Stimulated activated CD4-positive, alpha-beta T cell treated with anti-CD3 and anti-CD28 coated beads, TNF-alpha, amount 100 ng/mL, for 1 hour (primary cell): Measurements from ENCODE around the gene CNOT3.
A peak's percentile ranks its signal among the peaks of the same experiment; 100 is the strongest.
"Not testable (repeated sequence)": the region's sequence is repeated elsewhere in the genome, so short reads cannot be mapped to it uniquely, and the experiment has no call there.

Experiments used
- DNase-seq, 3 donors: peaks; one replicate each; pipeline ENCODE4 v3.0.0-alpha.2; 2020; ENCODE audit warnings: low read depth in 3 of 3, low spot score in 1 of 3

CNOT3 gene

GRCh38 chr19:54137699-54138488, at the start of gene CNOT3:
Gene CNOT3 (plus strand): TSS chr19:54137762. CDS start chr19:54142979, 5,217 bp downstream.
- no peak for DNase-seq

- DNase-seq, result no peak
Measured at GRCh38 chr19:54094426-54095000, 43.0 kb upstream of the CNOT3 start.

GRCh38 chr19:54095136-54095858, 42.3 kb upstream of the CNOT3 start:
- no peak for DNase-seq

- peak in 1 of 3 donors; percentile 29 for DNase-seq
Measured at GRCh38 chr19:54095859-54096616, 41.5 kb upstream of the CNOT3 start.

GRCh38 chr19:54096617-54097106, 40.9 kb upstream of the CNOT3 start:
- DNase-seq, result no peak

GRCh38 chr19:54099190-54099902, 38.2 kb upstream of the CNOT3 start:
- no peak for DNase-seq

GRCh38 chr19:54099903-54100255, 37.7 kb upstream of the CNOT3 start:
- not testable (repeated sequence) for DNase-seq

- no peak for DNase-seq
Measured at GRCh38 chr19:54100561-54100960, 37.0 kb upstream of the CNOT3 start, which contains the start of gene OSCAR. Gene OSCAR (minus strand): TSS chr19:54100803. CDS start chr19:54100792, 11 bp downstream.

GRCh38 chr19:54102421-54103169, 35.0 kb upstream of the CNOT3 start, which contains the start of gene NDUFA3:
Gene NDUFA3 (plus strand): TSS chr19:54102855. CDS start chr19:54102879, 24 bp downstream.
- DNase-seq, result peak; percentile 92 to 97 (median 94)

GRCh38 chr19:54104998-54105715, 32.4 kb upstream of the CNOT3 start:
- DNase-seq, result no peak

GRCh38 chr19:54105796-54106195, 31.8 kb upstream of the CNOT3 start:
- DNase-seq, result no peak

GRCh38 chr19:54106716-54107115, 30.8 kb upstream of the CNOT3 start:
- no peak for DNase-seq

- no peak for DNase-seq
Measured at GRCh38 chr19:54107876-54108490, 29.6 kb upstream of the CNOT3 start.

- no peak for DNase-seq
Measured at GRCh38 chr19:54108496-54108895, 29.1 kb upstream of the CNOT3 start.

GRCh38 chr19:54109651-54110050, 27.9 kb upstream of the CNOT3 start:
- DNase-seq, result no peak

- DNase-seq, result no peak
Measured at GRCh38 chr19:54114340-54115108, 23.0 kb upstream of the CNOT3 start.

GRCh38 chr19:54115109-54116063, 22.2 kb upstream of the CNOT3 start, which contains the start of the genes PRPF31 and TFPT:
Gene PRPF31 (plus strand): TSS chr19:54115754. CDS start chr19:54118279, 2,525 bp downstream.
Gene TFPT (minus strand): TSS chr19:54115657. CDS start chr19:54115269, 388 bp downstream.
- peak; percentile 85 to 90 (median 88) for DNase-seq
